Measurements from ENCODE around the gene TMEM203.
"Not testable (repeated sequence)": the region's sequence is repeated elsewhere in the genome, so short reads cannot be mapped to it uniquely, and the experiment has no call there.

Gene TMEM203

GRCh38 chr9:137205126-137206069, at the start of gene TMEM203, which contains the start of gene NDOR1:
Gene TMEM203, minus strand, starts transcription at chr9:137205648. Its CDS starts 234 bp downstream, at chr9:137205414.
Gene NDOR1, plus strand, starts transcription at chr9:137205700. Its CDS starts 78 bp downstream, at chr9:137205778.
- DNase-seq: peak; percentile 99

- DNase-seq: peak; percentile 100
Observed at GRCh38 chr9:137254624-137255447, 49.4 kb upstream of the TMEM203 start, which contains the start of gene NELFB. Gene NELFB, plus strand, starts transcription at chr9:137255327.

GRCh38 chr9:137253717-137254623, 48.5 kb upstream of the TMEM203 start:
- no peak for DNase-seq

- no peak for DNase-seq
Observed at GRCh38 chr9:137252555-137253506, 47.4 kb upstream of the TMEM203 start.

- no peak for DNase-seq
Observed at GRCh38 chr9:137251490-137252268, 46.2 kb upstream of the TMEM203 start.

GRCh38 chr9:137251194-137251461, 45.7 kb upstream of the TMEM203 start, which contains the start of gene STPG3:
Gene STPG3, plus strand, starts transcription at chr9:137251286. Its CDS starts 1 bp downstream, at chr9:137251287.
- no peak for DNase-seq

GRCh38 chr9:137250329-137251193, 45.1 kb upstream of the TMEM203 start:
- no peak for DNase-seq

- DNase-seq: no peak
Observed at GRCh38 chr9:137247916-137248175, 42.4 kb upstream of the TMEM203 start.

GRCh38 chr9:137247135-137247915, 41.9 kb upstream of the TMEM203 start:
- no peak for DNase-seq

- DNase-seq: no peak
Observed at GRCh38 chr9:137245450-137246421, 40.3 kb upstream of the TMEM203 start.

GRCh38 chr9:137244486-137245449, 39.3 kb upstream of the TMEM203 start:
- DNase-seq: no peak

GRCh38 chr9:137243626-137244485, 38.4 kb upstream of the TMEM203 start:
- DNase-seq: no peak

GRCh38 chr9:137243266-137243625, 37.8 kb upstream of the TMEM203 start:
- not testable (repeated sequence) for DNase-seq

- no peak for DNase-seq
Observed at GRCh38 chr9:137242269-137243203, 37.1 kb upstream of the TMEM203 start.

All from 8988T (cell line).